ENCODE measurements around the gene CCL24.
"Not testable (repeated sequence)": the region's sequence is repeated elsewhere in the genome, so short reads cannot be mapped to it uniquely, and the experiment has no call there.

CCL24 gene, protein sequence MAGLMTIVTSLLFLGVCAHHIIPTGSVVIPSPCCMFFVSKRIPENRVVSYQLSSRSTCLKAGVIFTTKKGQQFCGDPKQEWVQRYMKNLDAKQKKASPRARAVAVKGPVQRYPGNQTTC

DNA sequence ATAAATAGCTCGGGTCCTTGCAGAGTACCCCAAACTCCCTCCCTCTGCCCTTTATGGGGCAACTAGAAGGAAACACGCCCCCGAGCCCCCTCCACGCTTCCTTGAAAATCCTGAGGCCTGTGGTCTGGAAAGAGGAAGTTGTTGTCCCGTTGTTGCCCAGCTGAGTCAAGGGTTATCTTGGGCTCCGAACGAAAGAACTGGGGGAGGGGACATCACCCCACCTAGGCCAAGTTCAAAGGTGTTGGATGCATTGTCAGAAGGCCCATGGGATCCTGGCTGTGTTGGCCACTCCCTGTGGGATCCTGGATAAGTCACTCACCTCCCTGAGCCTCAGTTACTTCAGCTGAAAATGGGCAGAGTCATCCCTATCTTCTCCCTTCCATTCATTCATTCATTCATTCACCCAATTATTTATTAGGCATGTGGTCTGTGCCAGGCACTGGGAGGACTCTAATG is at the start of gene CCL24:
Gene CCL24, minus strand, starts transcription at position 26 of the 456 bp plus-strand sequence. CDS start 91 bp downstream, outside the sequence.
- DNase-seq, result no peak

DNA sequence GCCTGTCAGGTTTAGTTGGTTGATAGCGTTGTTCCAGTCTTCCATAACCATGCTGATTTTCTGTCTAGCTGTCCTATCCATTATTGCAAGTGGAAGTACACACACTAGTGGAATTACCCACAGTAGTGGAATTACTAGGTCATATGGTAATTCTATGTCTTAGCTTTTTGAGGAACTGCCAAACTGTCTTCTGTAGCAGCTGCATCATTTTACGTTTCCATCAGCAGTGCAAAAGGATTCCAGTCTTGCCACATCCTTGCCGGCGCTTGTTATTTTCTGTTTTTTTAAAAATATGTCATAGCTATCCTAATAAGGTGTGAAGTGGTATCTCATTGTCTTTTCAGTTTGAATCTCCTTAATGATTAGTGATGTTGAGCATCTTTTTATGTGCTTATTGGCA is 48.0 kb upstream of the CCL24 start:
- DNase-seq, result no peak

DNA sequence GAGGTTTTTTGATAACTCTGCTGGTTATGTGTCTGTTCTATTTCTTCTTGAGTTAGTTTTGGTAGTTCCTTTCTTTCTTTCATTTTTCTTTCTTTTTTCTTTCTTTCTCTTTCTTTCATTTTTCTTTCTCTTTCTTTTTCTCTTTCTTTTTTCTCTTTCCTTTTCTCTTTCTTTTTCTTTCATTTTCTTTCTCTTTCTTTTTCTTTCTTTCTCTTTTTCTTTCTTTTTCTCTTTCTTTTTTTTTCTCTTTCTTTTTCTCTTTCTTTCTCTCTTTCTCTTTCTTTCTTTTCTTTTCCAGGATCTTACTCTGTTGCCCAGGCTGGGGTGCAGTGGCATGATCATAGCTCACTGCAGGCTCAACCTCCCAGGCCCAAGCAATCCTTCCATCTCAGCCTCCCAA is 44.8 kb upstream of the CCL24 start:
- DNase-seq, result no peak

DNA sequence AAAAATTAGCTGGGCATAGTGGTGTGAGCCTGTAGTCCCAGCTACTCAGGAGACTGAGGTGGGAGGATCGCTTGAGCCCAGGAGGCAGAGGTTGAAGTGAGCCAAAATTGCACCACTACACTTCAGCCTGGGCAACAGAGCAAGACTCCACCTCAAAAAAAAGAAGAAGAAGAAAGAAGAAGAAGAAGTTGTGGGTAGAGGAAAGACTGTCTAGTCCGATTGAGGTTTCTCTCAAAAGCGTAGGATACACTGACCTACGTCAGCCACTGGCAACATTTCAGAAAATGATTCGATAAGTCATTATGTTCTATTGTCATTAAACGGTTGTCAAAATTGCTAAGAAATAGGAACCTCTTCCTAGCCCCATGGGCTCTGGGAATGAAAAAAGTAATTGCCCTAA is 42.9 kb upstream of the CCL24 start:
- DNase-seq, result no peak

DNA sequence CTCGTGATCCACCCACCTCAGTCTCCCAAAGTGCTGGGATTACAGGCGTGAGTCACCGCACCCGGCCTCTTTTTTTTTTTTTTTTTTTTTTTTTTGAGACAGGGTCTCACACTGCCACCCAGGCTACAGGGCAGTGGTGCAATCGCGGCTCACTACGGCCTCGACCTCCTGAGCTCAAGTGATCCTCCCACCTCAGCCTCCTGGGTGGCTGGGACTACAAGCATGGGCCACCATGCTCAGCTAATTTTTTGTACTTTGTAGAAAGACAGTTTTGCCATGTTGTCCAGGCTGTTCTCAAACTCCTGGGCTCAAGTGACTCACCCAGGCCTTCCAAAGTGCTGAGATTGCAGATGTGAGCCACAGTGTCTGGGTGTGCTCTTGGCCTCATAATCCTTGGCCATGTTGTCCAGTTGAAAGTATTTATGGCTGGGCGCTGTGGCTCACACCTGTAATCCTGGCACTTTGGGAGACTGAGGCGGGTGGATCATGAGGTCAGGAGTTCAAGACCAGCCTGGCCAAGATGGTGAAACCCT is 41.3 kb upstream of the CCL24 start:
- DNase-seq, result not testable (repeated sequence)

DNA sequence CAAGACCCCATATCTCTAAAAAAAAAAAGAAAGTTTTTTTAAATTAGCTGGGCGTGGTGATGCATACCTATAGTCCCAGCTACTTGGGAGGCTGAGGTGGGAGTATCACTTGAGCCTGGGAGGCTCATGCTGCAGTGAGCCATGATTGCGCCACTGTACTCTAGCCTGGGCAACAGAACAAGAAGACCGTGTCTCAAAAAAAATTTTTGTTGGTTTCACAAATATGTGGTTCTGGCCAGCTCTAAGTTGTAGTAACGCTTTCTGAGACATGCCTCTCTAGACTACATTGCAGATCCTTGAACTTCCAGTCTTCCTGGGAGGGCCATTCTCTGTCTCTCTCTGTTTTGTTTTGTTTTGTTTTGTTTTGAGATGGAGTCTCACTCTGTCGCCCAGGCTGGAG is 40.6 kb upstream of the CCL24 start:
- DNase-seq, result no peak

DNA sequence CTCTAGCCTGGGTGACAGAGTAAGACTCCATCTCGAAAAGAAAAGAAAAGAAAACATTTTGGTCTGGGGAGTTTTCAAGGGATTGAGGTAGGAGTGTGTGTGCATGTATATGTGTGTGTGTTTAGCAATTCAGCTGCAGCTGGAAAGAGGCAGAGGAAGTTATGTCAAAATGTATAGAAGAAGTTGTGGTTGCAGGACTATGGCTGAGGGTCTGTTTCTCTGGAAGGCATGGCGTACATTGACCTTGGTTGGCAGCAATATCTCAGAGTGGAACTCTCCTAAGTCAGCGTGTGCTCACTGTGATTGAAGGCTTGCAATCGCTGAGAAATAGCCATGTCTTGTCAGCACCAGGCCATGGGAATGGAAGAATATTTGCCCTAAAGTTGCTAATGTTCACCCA is 36.6 kb upstream of the CCL24 start:
- no peak for DNase-seq

DNA sequence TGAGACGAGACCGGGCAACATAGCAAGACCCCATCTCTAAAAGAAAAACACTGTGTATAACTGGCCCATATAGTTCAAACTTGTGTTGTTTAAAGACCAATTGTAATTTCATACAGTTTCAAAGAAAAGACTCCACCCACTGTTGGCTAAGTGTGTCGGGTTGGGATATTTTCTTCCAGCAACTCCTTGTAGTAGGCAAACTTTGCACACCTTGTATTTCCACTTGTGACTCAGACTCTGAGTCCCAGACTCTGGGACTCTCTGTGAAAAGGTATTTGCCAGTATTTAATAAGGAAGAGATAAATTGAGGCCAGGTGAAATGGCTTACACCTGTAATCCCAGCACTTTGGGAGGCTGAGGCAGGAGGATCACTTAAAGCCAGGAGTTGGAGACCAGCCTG is 36.0 kb upstream of the CCL24 start:
- DNase-seq, result no peak

DNA sequence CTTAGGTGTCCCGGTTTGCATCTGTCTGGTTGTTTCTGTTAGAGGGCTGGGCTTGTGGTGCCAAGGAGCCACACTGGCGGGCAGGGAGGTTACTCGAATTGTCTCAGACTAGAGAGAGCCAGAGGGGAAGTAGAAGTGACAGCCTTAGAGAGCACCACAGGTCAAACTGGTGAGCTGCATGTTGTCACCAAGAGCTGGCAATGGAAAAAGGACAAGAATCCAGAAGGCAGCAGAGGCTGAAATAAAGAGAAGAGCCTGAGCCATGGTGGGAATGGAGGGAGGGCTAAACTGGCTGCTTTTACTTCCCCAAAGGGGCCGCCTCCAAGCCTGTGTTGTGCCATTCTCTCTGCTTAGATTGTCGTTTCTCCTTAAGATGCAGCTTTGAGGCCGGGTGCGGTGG is 34.1 kb upstream of the CCL24 start:
- DNase-seq, result no peak

DNA sequence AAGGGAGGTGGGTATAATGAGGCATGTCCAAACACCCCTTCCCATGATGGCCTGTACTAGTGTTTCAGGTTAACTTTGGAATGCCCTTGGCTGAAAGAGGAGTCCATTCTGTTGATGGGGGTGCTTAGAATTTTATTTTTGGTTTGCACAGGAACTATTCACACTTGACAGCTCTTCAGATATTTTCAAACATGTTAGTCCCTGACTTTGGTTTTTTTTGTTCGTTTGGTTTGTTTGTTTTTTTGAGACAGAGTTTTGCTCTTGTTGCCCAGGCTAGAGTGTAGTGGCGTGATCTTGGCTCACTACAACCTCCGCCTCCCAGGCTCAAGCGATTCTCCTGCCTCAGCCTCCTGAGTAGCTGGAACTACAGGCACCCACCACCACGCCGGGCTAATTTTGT is 31.5 kb upstream of the CCL24 start:
- not testable (repeated sequence) for DNase-seq

DNA sequence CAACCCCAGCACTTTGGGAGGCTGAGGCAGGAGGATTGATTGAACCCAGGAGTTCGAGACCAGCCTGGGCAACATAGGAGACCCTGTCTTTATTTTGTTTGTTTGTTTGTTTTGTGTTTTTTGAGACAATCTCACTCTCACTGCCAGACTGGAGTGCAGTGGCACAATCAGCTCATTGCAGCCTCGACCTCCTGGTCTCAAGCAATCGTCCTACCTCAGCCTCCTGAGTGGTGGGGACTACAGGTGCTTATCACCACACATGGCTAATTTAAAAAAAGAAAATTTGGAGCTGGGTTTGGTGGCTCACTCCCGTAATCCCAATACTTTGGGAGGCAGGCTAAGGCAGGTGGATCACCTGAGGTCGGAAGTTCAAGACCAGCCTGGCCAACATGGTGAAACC is 30.6 kb upstream of the CCL24 start:
- no peak for DNase-seq

DNA sequence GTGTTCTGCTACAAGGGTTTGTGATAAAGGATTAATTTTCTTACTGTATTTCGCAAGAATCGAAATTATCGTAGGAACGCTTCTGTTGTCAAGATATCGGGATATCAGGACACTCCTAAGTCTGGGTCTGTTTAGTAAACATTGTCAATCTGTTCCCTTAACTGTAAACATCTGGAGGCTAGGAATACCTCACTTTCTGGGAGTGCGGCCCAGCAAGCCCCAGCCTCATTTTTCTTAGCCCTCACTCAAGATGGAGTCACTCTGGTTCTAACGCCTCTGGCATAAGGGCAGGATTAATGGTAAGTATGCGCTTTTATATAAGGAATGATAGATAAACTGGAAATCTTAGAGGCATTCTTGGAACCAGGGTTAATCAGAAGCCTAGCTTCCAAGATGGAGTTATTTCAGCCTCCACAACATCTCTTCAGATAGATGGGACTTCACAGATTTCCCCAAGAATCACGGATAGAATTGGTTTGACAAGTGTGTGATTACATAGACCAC is 30.1 kb upstream of the CCL24 start:
- no peak for DNase-seq

DNA sequence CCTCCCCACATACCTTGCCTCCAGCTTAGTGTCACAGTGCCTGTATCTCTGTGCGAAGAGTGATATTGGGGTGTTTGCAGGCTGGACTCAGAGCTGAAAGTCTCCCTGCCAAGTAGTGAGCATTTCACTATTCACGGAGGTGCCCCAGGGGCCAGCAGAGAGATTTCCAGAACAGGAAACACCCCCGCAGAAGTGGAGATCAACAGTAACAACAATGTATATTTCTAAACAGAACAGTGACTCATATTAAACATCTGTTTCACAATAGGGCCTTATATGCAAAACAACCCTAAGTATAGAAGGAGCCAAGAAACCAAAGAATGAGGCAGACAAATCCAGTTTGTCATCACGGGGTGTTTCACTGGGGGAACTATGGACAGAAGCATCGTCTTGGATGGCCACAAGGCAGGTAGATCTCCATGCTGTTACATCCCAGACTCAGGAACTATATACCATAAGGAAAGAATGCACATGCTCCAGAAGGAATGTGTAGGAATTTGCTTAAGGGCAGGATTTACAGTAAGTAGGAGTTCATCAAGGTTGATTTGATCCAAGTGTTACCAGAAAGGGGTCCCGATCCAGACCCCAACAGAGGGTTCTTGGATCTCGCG is 29.3 kb upstream of the CCL24 start:
- DNase-seq, result no peak

DNA sequence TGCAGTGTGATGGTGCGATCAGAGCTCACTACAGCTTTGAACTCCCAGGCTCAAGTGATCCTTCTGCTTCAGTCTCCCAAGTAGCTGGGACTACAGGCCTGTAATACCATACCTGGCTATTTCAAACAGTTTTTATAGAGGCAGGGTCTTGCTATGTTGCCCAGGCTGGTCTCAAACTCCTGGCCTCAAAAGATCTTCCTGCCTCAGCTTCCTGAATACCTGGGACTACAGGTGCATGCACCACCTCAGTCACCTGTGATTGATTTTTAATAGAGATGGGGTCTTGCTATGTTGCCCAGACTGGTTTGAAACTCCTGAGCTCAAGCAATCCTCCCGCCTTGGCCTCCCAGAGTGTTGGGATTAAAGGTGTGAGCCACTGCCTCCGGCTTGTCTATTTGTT is 26.4 kb upstream of the CCL24 start:
- DNase-seq, result no peak

DNA sequence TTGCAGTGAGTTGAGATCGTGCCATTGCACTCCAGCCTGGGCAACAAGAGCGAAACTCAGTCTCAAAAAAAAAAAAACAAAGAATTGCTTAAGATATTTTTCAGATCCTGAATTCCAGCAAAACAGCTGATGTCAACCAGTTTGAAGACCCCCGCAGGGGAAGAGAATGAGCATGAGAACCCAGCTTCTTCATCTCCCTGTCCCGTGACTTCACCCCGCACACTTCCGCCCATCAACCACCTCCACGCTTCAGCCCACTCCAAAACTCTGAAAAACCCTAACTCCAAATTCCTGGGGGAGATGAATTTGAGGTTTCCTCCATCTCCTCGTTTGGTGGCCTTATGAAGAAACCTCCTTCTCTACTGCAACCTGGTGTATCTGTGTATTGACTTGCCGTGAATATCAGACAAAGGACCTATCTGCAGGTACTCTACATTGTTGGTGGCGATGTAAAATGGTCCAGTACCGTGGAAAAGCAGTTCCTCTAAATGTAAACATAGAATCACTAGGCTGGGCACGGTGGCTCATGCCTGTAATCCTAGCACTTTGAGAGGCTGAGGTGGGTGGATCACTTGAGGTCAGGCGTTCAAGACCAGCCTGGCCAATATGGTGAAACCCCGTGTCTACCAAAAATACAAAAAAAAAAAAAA is 24.8 kb upstream of the CCL24 start:
- not testable (repeated sequence) for DNase-seq

DNA sequence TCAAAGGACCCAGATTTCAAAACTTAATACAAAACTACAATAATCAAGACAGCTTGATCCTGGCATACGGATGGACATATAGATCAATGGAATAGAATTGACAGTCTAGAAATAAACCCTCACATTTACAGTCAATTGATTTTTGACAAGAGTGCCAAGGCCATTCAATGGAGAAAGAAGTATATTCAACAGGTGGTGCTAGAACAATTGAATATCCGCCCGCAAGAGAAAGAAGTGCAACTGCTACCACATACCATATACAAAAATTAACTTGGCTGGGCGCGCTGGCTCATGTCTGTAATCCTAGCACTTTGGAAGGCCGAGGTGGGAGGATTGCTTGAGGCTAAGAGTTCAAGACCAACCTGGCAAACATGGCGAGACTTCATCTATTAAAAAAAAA is 23.2 kb upstream of the CCL24 start:
- no peak for DNase-seq

DNA sequence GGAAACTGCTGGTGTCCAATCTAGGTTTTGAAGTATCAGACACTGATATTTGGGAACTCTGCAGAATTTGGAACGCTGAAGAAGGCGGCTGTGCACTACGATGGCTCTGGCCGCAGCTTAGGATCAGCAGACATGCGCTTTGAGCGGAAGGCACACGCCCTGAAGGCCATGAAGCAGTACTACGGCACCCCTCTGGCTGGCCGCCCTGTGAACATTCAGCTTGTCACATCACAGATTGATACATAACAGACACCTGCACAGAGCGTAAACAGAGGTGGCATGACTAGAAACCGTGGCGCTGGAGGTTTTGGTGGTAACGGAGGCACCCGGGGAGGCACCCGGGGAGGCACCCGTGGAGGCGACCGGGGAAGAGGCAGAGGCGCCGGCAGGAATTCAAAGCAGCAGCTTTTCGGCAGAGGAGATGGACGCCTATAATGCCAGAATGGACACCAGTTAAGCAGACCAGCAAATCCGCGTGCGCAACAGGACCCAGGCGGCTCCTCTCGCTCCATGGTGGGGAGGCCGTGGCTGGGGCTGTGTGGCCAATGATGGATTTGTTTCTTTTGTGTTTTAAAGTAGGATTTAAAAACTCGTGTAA is 22.2 kb upstream of the CCL24 start:
- DNase-seq, result no peak

DNA sequence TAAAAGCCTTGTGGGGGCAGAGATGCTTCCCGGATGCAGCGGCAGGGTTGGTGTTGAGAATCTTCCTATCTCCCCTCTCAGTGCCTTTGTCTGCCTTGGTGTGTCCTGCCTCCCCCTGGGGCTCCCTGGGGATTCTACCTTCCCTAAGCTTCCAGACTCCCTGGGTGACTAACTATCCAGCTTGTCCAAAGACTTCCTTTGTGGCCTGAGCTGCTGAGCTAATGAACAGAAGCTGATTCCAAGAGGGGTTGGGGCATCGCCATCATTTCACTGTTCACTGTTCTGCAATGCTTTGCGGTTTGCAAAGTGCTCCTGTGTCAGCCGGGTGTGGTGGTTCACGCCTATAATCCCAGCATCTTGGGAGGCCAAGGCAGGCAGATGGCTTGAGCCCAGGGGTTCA is 20.1 kb upstream of the CCL24 start:
- DNase-seq, result not testable (repeated sequence)

DNA sequence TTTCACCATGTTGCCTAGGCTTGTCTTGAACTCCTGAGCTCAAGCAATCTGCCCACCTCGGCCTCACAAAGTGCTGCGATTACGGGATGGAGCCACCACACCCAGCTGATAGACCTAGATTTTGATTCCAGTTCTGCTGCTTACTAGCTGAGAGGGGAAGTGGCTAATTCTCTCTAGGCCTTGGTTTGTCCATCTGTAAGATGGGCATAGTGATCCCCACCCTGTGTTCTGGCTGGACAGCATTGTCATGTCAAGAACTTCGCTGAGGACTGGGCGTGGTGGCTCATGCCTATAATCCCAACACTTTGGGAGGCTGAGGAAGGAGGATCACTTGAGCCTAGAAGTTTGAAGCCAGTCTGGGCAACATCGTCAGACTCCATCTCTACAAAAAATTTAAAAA is 17.4 kb upstream of the CCL24 start:
- DNase-seq, result no peak

DNA sequence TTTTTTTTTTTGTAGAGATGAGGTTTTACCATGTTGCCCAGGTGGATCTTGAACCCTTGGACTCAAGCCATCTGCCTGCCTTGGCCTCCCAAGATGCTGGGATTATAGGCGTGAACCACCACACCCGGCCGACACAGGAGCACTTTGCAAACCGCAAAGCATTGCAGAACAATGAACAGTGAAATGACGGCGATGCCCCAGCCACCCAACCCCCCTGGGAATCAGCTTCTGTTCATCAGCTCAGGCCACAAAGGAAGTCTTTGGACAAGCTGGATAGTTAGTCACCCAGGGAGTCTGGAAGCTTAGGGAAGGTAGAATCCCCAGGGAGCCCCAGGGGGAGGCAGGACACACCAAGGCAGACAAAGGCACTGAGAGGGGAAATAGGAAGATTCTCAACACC is 16.1 kb upstream of the CCL24 start:
- not testable (repeated sequence) for DNase-seq

DNA sequence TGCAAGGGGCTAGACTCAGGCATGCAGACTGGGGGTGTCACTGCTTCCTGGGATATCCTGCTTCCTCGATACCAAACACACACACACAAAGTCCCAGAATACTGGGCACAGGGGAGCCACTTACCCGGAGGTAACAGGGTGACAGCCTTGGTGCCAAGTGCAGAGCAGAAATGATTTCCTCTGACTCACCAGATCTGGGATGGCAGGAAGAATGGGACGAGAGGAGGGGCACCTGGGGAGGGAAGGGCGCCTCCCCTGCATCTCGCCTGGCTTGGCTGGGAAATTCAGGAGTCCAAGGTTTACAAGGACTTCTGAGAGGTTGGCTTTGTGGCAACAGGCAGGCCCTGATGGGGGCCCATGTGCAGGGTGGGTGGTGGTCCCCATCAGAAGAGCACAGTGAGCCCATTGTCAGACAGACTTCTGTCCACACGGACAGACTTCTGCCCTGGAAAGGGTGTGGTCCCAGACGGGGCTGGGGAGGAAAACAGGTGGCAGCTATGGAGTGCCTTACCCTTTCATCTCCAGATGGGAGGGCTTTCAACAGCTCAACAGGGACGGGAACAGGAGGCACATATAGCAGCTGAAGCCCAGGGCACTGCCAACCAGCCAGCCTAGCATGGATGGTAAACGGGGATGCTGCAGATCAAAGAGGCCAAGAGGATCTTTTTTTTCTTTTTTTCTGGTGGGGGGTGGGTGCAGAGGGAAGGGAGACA is 9.7 kb upstream of the CCL24 start:
- no peak for DNase-seq

DNA sequence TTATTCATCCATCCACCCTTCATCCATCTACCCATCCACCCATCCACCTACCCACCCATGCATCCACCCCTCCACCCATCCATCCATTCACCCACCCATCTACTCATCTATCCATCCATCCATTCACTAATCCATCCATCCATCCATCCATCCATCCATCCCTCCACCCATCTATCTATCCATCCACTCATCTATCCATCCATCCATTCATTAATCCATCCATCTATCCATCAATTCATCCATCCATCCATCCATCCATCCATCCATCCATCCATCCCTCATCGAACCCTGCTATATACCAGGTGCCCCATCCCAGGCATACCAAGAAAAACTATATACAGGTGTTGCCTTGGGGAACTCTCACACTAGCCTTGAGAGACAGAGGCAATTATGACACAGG is 7.1 kb upstream of the CCL24 start:
- DNase-seq, result no peak

DNA sequence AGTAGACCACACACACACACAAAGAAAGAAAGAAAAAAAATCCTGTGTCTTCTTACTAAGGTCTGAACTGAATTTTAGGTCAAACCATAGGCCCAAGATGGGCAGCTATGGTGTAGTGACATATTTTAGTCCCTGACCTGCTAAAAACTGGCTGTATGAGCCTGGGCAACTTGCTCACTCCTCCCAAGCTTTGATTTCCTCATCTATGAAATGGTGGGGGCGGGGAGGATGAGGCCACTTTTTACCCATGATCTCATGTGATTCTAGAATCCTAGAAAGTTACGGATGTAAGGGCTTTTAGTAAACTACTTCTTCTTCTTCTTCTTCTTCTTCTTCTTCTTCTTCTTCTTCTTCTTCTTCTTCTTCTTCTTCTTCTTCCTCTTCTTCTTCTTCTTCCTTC is 6.1 kb upstream of the CCL24 start:
- no peak for DNase-seq
